Measurements from ENCODE around the gene FAM236D.
"Not testable (repeated sequence)": the region's sequence is repeated elsewhere in the genome, so short reads cannot be mapped to it uniquely, and the experiment has no call there.

The FAM236D gene
- total RNA-seq, result 0 reads per million in 4 experiments

- not testable (repeated sequence) for DNase-seq
These were observed at the start of gene FAM236D for GRCh38 chrX:72808110-72808509. TSS of gene FAM236D (minus strand) at chrX:72808210. CDS start at chrX:72808110, 100 bp downstream.

- DNase-seq, result not testable (repeated sequence)
These were observed 29.5 kb upstream of the FAM236D start for GRCh38 chrX:72837532-72837931.

GRCh38 chrX:72830701-72831100, 22.7 kb upstream of the FAM236D start:
- not testable (repeated sequence) for DNase-seq

GRCh38 chrX:72790390-72790789, 17.6 kb downstream of the FAM236D start:
- DNase-seq, result not testable (repeated sequence)

GRCh38 chrX:72788142-72788541, 19.9 kb downstream of the FAM236D start:
- DNase-seq, result not testable (repeated sequence)

GRCh38 chrX:72783964-72784363, 24.0 kb downstream of the FAM236D start:
- DNase-seq, result not testable (repeated sequence)

- not testable (repeated sequence) for DNase-seq
These were observed 24.6 kb downstream of the FAM236D start for GRCh38 chrX:72783365-72783936.

GRCh38 chrX:72782560-72782959, 25.4 kb downstream of the FAM236D start, which contains the start of gene FAM236B:
TSS of gene FAM236B (minus strand) at chrX:72782660. CDS start at chrX:72782560, 100 bp downstream.
- not testable (repeated sequence) for DNase-seq

GRCh38 chrX:72778146-72778545, 29.9 kb downstream of the FAM236D start:
- DNase-seq, result not testable (repeated sequence)

- DNase-seq, result not testable (repeated sequence)
These were observed 30.6 kb downstream of the FAM236D start for GRCh38 chrX:72777467-72777790.

GRCh38 chrX:72776653-72777466, 31.1 kb downstream of the FAM236D start, which contains the start of gene DMRTC1B:
TSS of gene DMRTC1B (plus strand) at chrX:72776890. CDS start at chrX:72845136, 68,246 bp downstream.
- not testable (repeated sequence) for DNase-seq

GRCh38 chrX:72760454-72760853, 47.6 kb downstream of the FAM236D start:
- DNase-seq, result not testable (repeated sequence)

All from effector CD8-positive, alpha-beta T cell (primary cell).